Neuron (in vitro differentiated cells): ENCODE data around the gene TRPM2.
"Not testable (repeated sequence)": the region's sequence is repeated elsewhere in the genome, so short reads cannot be mapped to it uniquely, and the experiment has no call there.

Source experiments
- H2AFZ ChIP-seq: one replicate; pipeline ENCODE4 v1.6.1; 2013; ENCODE audit warnings: low read depth, mild to moderate bottlenecking, inconsistent platforms, low read length, moderate library complexity
- H3K27me3 ChIP-seq: one replicate; pipeline ENCODE4 v1.6.1; 2013; ENCODE audit warnings: low read length; ENCODE audit not compliant: insufficient read depth
- H3K36me3 ChIP-seq: one replicate; pipeline ENCODE4 v1.6.1; 2013; ENCODE audit warnings: low read length; ENCODE audit not compliant: insufficient read depth
- H3K4me1 ChIP-seq: one replicate; pipeline ENCODE4 v1.6.1; 2013; ENCODE audit warnings: low read length; ENCODE audit not compliant: insufficient read depth
- H3K4me3 ChIP-seq: 2 replicates; pipeline ENCODE4 v1.5.1; 2013; ENCODE audit warnings: mild to moderate bottlenecking, low read length, moderate library complexity
- H3K9me3 ChIP-seq: one replicate; pipeline ENCODE4 v1.6.1; 2013; ENCODE audit warnings: low read length

The TRPM2 gene

GRCh38 chr21:44357064-44357837 lies 3.8 kb downstream of the TRPM2 start:
- Histone ChIP-seq H3K9me3 (no peaks in the 10 kb centered on the region), H3K4me1 (peaks cover 9% of the 10 kb centered on the region), H2AFZ (no peak overlapping the region), H3K4me3 (no peak overlapping the region), H3K27me3 (no peaks in the 10 kb centered on the region), H3K36me3 (no peaks in the 10 kb centered on the region)

GRCh38 chr21:44359396-44359795 lies 6.0 kb downstream of the TRPM2 start:
- Histone ChIP-seq H3K9me3 (peaks cover 4% of the 10 kb centered on the region), H2AFZ (no peak overlapping the region), H3K36me3 (no peaks in the 10 kb centered on the region), H3K4me1 (peaks cover 9% of the 10 kb centered on the region), H3K4me3 (no peak overlapping the region), H3K27me3 (no peaks in the 10 kb centered on the region)

GRCh38 chr21:44360159-44360558 lies 6.7 kb downstream of the TRPM2 start:
- H3K4me1 ChIP-seq = peaks cover 9% of the 10 kb centered on the region
- no peak overlapping the region for H3K4me3 ChIP-seq
- no peak overlapping the region for H2AFZ ChIP-seq
- no peaks in the 10 kb centered on the region for H3K36me3 ChIP-seq
- peaks cover 4% of the 10 kb centered on the region for H3K9me3 ChIP-seq
- no peaks in the 10 kb centered on the region for H3K27me3 ChIP-seq

- H3K36me3 ChIP-seq, H2AFZ ChIP-seq, H3K9me3 ChIP-seq, H3K27me3 ChIP-seq, H3K4me1 ChIP-seq, H3K4me3 ChIP-seq: not testable (repeated sequence)
Observed at GRCh38 chr21:44361903-44362302, 8.5 kb downstream of the TRPM2 start.

GRCh38 chr21:44363278-44363677 lies 9.9 kb downstream of the TRPM2 start:
- no peak overlapping the region for H3K4me3 ChIP-seq
- no peak overlapping the region for H2AFZ ChIP-seq
- peaks cover 7% of the 10 kb centered on the region for H3K27me3 ChIP-seq
- H3K9me3 ChIP-seq = peaks cover 6% of the 10 kb centered on the region
- no peaks in the 10 kb centered on the region for H3K36me3 ChIP-seq
- no peaks in the 10 kb centered on the region for H3K4me1 ChIP-seq

GRCh38 chr21:44364151-44365053 lies 11.0 kb downstream of the TRPM2 start:
- H3K9me3 ChIP-seq = peaks cover 6% of the 10 kb centered on the region
- no peaks in the 10 kb centered on the region for H3K4me1 ChIP-seq
- no peaks in the 10 kb centered on the region for H3K36me3 ChIP-seq
- no peak overlapping the region for H3K4me3 ChIP-seq
- peaks cover 14% of the 10 kb centered on the region for H3K27me3 ChIP-seq
- H2AFZ ChIP-seq = no peak overlapping the region

GRCh38 chr21:44365251-44365966 lies 12.0 kb downstream of the TRPM2 start:
- H3K4me1 ChIP-seq = no peaks in the 10 kb centered on the region

GRCh38 chr21:44365967-44366585 lies 12.7 kb downstream of the TRPM2 start:
- Histone ChIP-seq H3K36me3 (no peaks in the 10 kb centered on the region), H3K27me3 (peaks cover 19% of the 10 kb centered on the region), H3K4me1 (no peaks in the 10 kb centered on the region), H2AFZ (no peak overlapping the region), H3K4me3 (no peak overlapping the region), H3K9me3 (peaks cover 6% of the 10 kb centered on the region)

More at GRCh38 chr21:44365251-44365966, 12.0 kb downstream of the TRPM2 start:
- no peak overlapping the region for H3K4me3 ChIP-seq
- peaks cover 18% of the 10 kb centered on the region for H3K27me3 ChIP-seq
- no peak overlapping the region for H2AFZ ChIP-seq
- peaks cover 6% of the 10 kb centered on the region for H3K9me3 ChIP-seq
- no peaks in the 10 kb centered on the region for H3K36me3 ChIP-seq

- H3K9me3 ChIP-seq = peaks cover 6% of the 10 kb centered on the region
Observed at GRCh38 chr21:44366586-44367211, 13.3 kb downstream of the TRPM2 start.

GRCh38 chr21:44368711-44369446 lies 15.5 kb downstream of the TRPM2 start:
- H3K27me3 ChIP-seq = peaks cover 19% of the 10 kb centered on the region
- peaks cover 4% of the 10 kb centered on the region for H3K9me3 ChIP-seq
- H3K4me1 ChIP-seq = no peaks in the 10 kb centered on the region
- no peak overlapping the region for H2AFZ ChIP-seq
- no peak overlapping the region for H3K4me3 ChIP-seq
- no peaks in the 10 kb centered on the region for H3K36me3 ChIP-seq

More at GRCh38 chr21:44366586-44367211, 13.3 kb downstream of the TRPM2 start:
- H3K36me3 ChIP-seq = no peaks in the 10 kb centered on the region
- no peak overlapping the region for H2AFZ ChIP-seq
- H3K4me1 ChIP-seq = no peaks in the 10 kb centered on the region
- H3K4me3 ChIP-seq = no peak overlapping the region
- peaks cover 19% of the 10 kb centered on the region for H3K27me3 ChIP-seq

GRCh38 chr21:44370027-44370735 lies 16.8 kb downstream of the TRPM2 start:
- Histone ChIP-seq H2AFZ (no peak overlapping the region), H3K4me3 (no peak overlapping the region), H3K4me1 (no peaks in the 10 kb centered on the region), H3K27me3 (peaks cover 19% of the 10 kb centered on the region), H3K36me3 (no peaks in the 10 kb centered on the region), H3K9me3 (peaks cover 6% of the 10 kb centered on the region)
